Measurements from ENCODE around the gene ZNF865.

ZNF865 gene

DNA sequence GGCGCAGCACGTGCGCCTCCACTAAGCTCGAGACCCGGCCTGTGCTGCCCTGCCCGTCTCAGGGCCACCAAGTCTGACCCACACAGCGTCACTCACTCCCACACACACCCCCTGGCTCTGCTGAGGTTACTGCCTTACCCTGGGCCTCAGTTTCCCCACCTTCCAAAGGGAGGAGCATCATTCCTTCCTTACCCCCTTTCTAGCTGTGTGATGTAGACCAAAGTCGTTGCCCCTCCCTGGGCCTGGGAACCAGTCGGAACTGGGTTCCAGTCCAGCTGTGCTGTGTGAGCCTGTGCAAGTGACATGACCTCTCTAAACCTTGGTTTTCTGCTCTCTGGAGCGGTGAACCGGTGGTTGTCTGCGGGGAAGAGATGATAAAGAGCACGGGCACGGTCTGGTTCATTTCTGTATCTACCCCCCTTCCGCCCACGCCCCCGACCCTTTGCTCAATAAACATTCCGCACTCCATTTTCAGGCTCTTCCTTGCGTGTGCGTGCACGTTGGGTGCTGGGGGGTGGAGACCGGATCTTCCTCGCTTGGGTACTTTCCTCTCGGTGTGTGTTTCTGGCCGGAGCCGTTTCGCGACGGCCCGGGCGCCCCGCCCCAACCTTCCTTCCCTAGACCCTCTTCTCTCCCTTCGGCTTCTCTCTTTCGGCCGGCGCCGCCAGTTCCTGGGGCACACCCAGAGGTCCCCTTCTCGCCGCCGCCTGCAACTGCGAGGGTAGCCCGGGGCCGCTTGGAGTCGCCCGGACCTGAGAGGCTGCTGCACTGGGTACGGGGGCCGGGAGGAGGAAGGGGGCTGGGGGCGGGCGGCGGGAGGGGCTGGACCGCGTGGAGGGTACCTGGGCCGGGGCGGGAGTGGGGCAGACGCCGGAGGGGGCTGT, 37.8 kb downstream of the ZNF865 start, which contains the start of gene ZNF581:
Gene ZNF581 (plus strand): TSS at position 647 of the 884 bp plus-strand sequence. CDS start 923 bp downstream, outside the sequence.
- in situ Hi-C loops (cut with MboI; ENCODE audit: low sequenced_read_pairs), result no loop called here

GRCh38 chr19:55643887-55644176, 38.4 kb downstream of the ZNF865 start:
- in situ Hi-C loops (cut with MboI; ENCODE audit: low sequenced_read_pairs), result no loop called here

- in situ Hi-C loops (cut with MboI; ENCODE audit: low sequenced_read_pairs), result no loop called here
These were observed 38.9 kb downstream of the ZNF865 start for GRCh38 chr19:55644191-55644833.

- in situ Hi-C loops (cut with MboI; ENCODE audit: low sequenced_read_pairs), result no loop called here
These were observed 39.5 kb downstream of the ZNF865 start for GRCh38 chr19:55644842-55645511.

- in situ Hi-C loops (cut with MboI; ENCODE audit: low sequenced_read_pairs), result no loop called here
These were observed 40.0 kb downstream of the ZNF865 start for GRCh38 chr19:55645512-55645881.

GRCh38 chr19:55646889-55647731, 41.7 kb downstream of the ZNF865 start:
- in situ Hi-C loops (cut with MboI; ENCODE audit: low sequenced_read_pairs), result no loop called here

GRCh38 chr19:55647732-55648584, 42.5 kb downstream of the ZNF865 start, which contains the start of gene CCDC106:
TSS of gene CCDC106 (plus strand) at chr19:55648212. CDS start at chr19:55649047, 835 bp downstream.
- in situ Hi-C loops (cut with MboI; ENCODE audit: low sequenced_read_pairs), result no loop called here

GRCh38 chr19:55648585-55649267, 43.3 kb downstream of the ZNF865 start:
- in situ Hi-C loops (cut with MboI; ENCODE audit: low sequenced_read_pairs), result no loop called here

- in situ Hi-C loops (cut with MboI; ENCODE audit: low sequenced_read_pairs), result no loop called here
These were observed 44.0 kb downstream of the ZNF865 start for GRCh38 chr19:55649268-55650125.

DNA sequence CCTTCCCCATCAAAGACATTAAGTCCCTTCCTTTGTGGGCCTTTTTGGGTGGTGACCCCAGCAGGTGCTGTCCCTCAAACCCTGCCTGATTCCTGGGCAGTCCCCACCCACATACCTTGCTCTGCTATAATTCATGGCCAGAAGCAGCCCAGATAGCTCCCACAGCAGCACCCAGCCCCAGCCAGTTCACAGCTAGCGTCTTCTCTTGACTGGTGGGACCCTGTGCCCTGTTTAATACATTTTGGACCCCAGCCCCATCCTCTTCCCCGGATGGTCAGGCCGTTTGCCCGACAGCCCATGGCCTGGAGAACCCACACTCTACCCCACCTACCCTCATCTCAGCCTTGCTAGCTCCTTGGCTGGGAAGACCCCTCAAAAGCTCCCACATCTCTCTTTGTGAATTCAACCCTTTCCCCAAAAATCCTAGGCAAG, 44.7 kb downstream of the ZNF865 start:
- in situ Hi-C loops (cut with MboI; ENCODE audit: low sequenced_read_pairs), result no loop called here

- in situ Hi-C loops (cut with MboI; ENCODE audit: low sequenced_read_pairs), result no loop called here
These were observed 45.3 kb downstream of the ZNF865 start for GRCh38 chr19:55650602-55651230.

GRCh38 chr19:55651236-55651635, 45.8 kb downstream of the ZNF865 start:
- in situ Hi-C loops (cut with MboI; ENCODE audit: low sequenced_read_pairs), result no loop called here

DNA sequence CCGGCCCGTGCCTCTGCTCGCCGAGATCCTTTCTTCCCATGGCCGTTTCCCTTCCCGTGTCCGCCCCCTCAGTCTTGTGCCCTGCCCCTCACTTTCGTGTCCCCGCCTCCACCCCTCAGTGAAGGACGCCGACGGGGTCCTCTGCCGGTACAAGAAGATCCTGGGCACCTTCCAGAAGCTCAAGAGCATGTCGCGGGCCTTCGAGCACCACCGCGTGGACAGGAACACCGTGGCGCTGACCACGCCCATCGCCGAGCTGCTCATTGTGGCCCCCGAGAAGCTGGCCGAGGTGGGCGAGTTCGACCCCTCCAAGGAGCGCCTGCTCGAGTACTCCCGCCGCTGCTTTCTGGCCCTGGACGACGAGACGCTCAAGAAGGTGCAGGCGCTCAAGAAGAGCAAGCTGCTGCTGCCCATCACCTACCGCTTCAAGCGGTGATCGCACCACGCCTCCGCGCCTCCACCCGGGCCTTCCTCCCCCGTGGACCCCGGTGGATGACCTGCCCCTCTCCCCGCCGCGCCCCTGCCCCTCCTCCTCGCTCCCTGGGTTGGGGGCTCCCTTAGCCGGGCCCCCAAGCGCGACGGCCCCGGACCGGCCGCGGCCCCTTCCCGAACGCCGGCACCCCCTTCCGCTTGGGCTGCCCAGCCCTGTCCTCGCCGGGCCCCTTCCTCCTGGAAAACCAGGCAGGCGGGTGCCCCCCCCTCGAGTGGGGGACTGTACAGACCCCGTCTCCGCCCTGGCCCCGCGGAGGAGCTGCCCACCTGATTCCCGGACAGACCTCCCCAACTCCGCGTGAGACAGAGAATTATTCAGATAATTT, 47.1 kb downstream of the ZNF865 start:
- in situ Hi-C loops (cut with MboI; ENCODE audit: low sequenced_read_pairs), result no loop called here

DNA sequence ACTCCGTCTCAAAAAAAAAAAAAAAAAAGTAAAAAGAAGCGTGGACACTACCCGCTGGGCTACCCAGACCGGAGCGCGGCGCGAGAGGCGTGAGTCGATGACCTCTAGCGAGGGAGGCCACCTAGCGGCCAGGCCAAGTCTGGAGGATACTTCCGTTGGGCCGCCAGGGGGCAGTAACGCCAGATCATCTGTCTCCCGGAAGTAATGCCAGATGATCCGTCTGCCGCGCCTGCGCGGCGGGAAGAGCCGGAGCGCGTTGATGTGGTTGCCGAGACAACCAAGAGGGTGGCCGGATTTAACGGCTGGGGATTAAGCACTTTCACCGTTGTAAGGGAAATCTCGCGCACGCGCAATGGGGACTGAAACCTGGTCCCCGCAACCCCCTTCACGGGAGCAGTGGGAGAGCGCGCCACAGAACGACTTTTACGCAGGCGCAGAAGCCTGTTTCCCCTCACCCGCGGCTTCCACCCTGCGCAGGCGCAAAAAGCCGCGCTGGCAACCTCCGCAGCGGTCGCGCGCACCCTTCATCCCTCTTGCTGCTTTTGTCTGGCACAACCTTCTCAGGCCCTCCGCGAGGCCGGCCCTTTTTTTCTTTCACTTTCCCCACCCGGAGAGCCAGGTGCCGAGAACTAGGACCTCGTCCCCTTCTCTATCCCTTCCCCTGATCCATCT, 48.3 kb downstream of the ZNF865 start:
- in situ Hi-C loops (cut with MboI; ENCODE audit: low sequenced_read_pairs), result no loop called here

DNA sequence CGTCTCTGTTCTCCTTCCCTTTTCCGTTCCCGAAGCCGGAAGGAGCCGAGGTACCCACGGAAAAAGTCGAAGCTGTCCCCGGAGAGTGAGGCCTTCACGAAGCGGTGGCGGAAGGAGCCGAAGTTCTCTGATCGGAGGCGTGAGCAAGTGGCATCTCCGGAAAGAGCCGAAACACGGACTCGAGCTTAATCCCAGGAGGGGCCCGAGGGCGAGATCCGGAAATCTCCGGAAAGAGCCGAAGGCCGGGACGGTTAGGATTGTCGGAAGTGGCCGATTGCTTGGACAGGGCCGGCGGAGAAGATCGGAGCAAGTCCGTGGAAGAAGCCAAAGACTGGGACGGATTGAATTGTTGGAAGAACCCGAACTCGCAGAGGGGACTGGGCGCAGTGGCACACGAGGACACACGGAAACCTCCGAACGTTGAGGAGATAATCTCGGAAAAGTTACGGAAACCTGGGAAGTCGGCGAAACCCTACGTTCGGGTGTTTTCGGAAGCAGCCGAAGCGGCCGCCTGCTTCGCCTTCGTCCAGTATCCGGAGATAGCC, 48.9 kb downstream of the ZNF865 start:
- in situ Hi-C loops (cut with MboI; ENCODE audit: low sequenced_read_pairs), result no loop called here

Measured in HL-60/S4 treated with phorbol 12-myristate 13-acetate at 8.2 ng/mL for 4 days and 3 days (cell line).